ENCODE data around the gene GTPBP4.

- TF ChIP-seq CTCF (IDR thresholded peaks at IDR 0.05) (no peak), POLR2A (IDR thresholded peaks at IDR 0.05) (no peak)
Measured at GRCh38 chr10:1007583-1007982, 19.3 kb downstream of the GTPBP4 start.
